HG02588 (cell line): ENCODE data around the gene SLC25A29.

Experiments used
- ATAC-seq: cut with Tn5 transposase; IDR thresholded peaks from one replicate; pipeline ENCODE4 v1.9.1; 2021; ENCODE audit warnings: mild to moderate bottlenecking, moderate library complexity; ENCODE audit not compliant: unreplicated experiment

The SLC25A29 gene

GRCh38 chr14:100241279-100241678, 65.0 kb downstream of the SLC25A29 start:
- no peak for ATAC-seq
